Mesenchymal stem cell (in vitro differentiated cells and primary cell): ENCODE measurements around the gene AP2S1.
"Not testable (repeated sequence)": the region's sequence is repeated elsewhere in the genome, so short reads cannot be mapped to it uniquely, and the experiment has no call there.

Source experiments
- DNase-seq: peaks from one replicate; pipeline ENCODE4 v3.0.0-alpha.2; 2013
- H2AFZ ChIP-seq: one replicate; pipeline ENCODE4 v1.6.1; 2013; ENCODE audit warnings: low read depth, mild to moderate bottlenecking, control low read depth, inconsistent platforms, low read length, moderate library complexity
- H2AK5ac ChIP-seq: 2 replicates; pipeline ENCODE4 v1.6.1; 2013; ENCODE audit warnings: low read length, moderate library complexity, mild to moderate bottlenecking, inconsistent platforms; ENCODE audit not compliant: severe bottlenecking
- H2BK120ac ChIP-seq: one replicate; pipeline ENCODE4 v1.6.1; 2013; ENCODE audit warnings: low read depth, mild to moderate bottlenecking, inconsistent platforms, low read length, moderate library complexity
- H2BK12ac ChIP-seq, 2 experiments: one replicate each; pipeline ENCODE4 v1.6.1; 2013; ENCODE audit warnings: inconsistent platforms in 2 of 2, low read length in 2 of 2, mild to moderate bottlenecking in 2 of 2, moderate library complexity in 2 of 2, control low read depth in 1 of 2
- H2BK15ac ChIP-seq: one replicate; pipeline ENCODE4 v1.6.1; 2013; ENCODE audit warnings: mild to moderate bottlenecking, low read depth, inconsistent platforms; ENCODE audit not compliant: poor library complexity, severe bottlenecking
- H2BK5ac ChIP-seq: 2 replicates; pipeline ENCODE4 v1.6.1; 2013; ENCODE audit warnings: low read depth, mild to moderate bottlenecking, low read length, control low read depth, inconsistent platforms; ENCODE audit not compliant: poor library complexity, severe bottlenecking
- H3K14ac ChIP-seq, 2 experiments: one replicate each; pipeline ENCODE4 v1.6.1; 2013; ENCODE audit warnings: inconsistent platforms in 2 of 2, low read length in 2 of 2, control low read depth in 1 of 2, mild to moderate bottlenecking in 1 of 2, moderate library complexity in 1 of 2
- H3K18ac ChIP-seq, 2 experiments: one replicate each; pipeline ENCODE4 v1.6.1; 2013; ENCODE audit warnings: inconsistent platforms in 2 of 2, low read length in 2 of 2, control low read depth in 1 of 2, low read depth in 1 of 2, mild to moderate bottlenecking in 1 of 2
- H3K23ac ChIP-seq, 2 experiments: one replicate each; pipeline ENCODE4 v1.6.1; 2013; ENCODE audit warnings: inconsistent platforms in 2 of 2, low read length in 2 of 2, mild to moderate bottlenecking in 2 of 2, moderate library complexity in 2 of 2, control low read depth in 1 of 2
- H3K27ac ChIP-seq: 2 replicates; pipeline ENCODE4 v1.5.1; 2013; ENCODE audit warnings: mild to moderate bottlenecking, moderate library complexity, low read length, control low read depth, inconsistent platforms; ENCODE audit not compliant: poor library complexity, severe bottlenecking
- H3K27me3 ChIP-seq, 2 experiments: 2 replicates each; pipeline versions ENCODE4 v1.6.1 to v1.7.0; 2013; ENCODE audit warnings: low read length in 2 of 2, mild to moderate bottlenecking in 2 of 2, moderate library complexity in 2 of 2, control low read depth in 1 of 2, inconsistent platforms in 1 of 2; ENCODE audit not compliant: control insufficient read depth in 1 of 2, insufficient read depth in 1 of 2
- H3K36me3 ChIP-seq, 2 experiments: 2 replicates each; pipeline versions ENCODE4 v1.6.1 to v1.7.0; 2013; ENCODE audit warnings: low read length in 2 of 2, control low read depth in 1 of 2, inconsistent platforms in 1 of 2, low read depth in 1 of 2, mild to moderate bottlenecking in 1 of 2; ENCODE audit not compliant: insufficient read depth in 2 of 2, control insufficient read depth in 1 of 2
- H3K4ac ChIP-seq, 2 experiments: one replicate each; pipeline ENCODE4 v1.6.1; 2013; ENCODE audit warnings: inconsistent platforms in 2 of 2, low read length in 2 of 2, mild to moderate bottlenecking in 2 of 2, moderate library complexity in 2 of 2, control low read depth in 1 of 2, low read depth in 1 of 2
- H3K4me1 ChIP-seq: 2 replicates; pipeline ENCODE4 v1.6.1; 2013; ENCODE audit warnings: low read depth, low read length, control low read depth; ENCODE audit not compliant: control insufficient read depth, insufficient read depth
- H3K4me2 ChIP-seq: 2 replicates; pipeline ENCODE4 v1.6.1; 2013; ENCODE audit warnings: low read length, mild to moderate bottlenecking, inconsistent platforms; ENCODE audit not compliant: poor library complexity, severe bottlenecking
- H3K4me3 ChIP-seq, 2 experiments: 2 replicates each; pipeline versions ENCODE4 v1.5.1 to v1.7.0; 2013; ENCODE audit warnings: low read length in 2 of 2, mild to moderate bottlenecking in 2 of 2, control low read depth in 1 of 2, low read depth in 1 of 2; ENCODE audit not compliant: insufficient read depth in 1 of 2
- H3K79me1 ChIP-seq: replicated peaks from 2 replicates; pipeline ENCODE4 v1.6.1; 2013; ENCODE audit warnings: mild to moderate bottlenecking, control low read depth, low read length, inconsistent platforms; ENCODE audit not compliant: poor library complexity, severe bottlenecking
- H3K9ac ChIP-seq: 2 replicates; pipeline ENCODE4 v1.7.0; 2013; ENCODE audit warnings: mild to moderate bottlenecking, low read length, moderate library complexity
- H3K9me3 ChIP-seq: 2 replicates; pipeline ENCODE4 v1.7.0; 2013; ENCODE audit warnings: mild to moderate bottlenecking, low read length; ENCODE audit not compliant: control insufficient read depth
- H4K8ac ChIP-seq: one replicate; pipeline ENCODE4 v1.6.1; 2013; ENCODE audit warnings: inconsistent platforms, mild to moderate bottlenecking, low read length, moderate library complexity
- H4K91ac ChIP-seq: one replicate; pipeline ENCODE4 v1.6.1; 2013; ENCODE audit warnings: mild to moderate bottlenecking, low read length, inconsistent platforms
- whole genome bisulfite sequencing: methylation state at CpG from one replicate; pipeline ENCODE4 v1.1.7; 2013; ENCODE audit warnings: mixed read lengths; 5-methylcytosine and 5-hydroxymethylcytosine counted together

The AP2S1 gene

GRCh38 chr19:46875234-46875633, 24.6 kb upstream of the AP2S1 start:
- Histone ChIP-seq H2AFZ (no peak overlapping the region), H4K91ac (no peak overlapping the region), H2BK5ac (no peak overlapping the region), H2BK12ac (no peak overlapping the region), H2BK15ac (no peak overlapping the region), H4K8ac (no peak overlapping the region), H3K18ac (no peak overlapping the region), H3K36me3 (peaks cover 0 to 7% of the 10 kb centered on the region in 2 experiments), H2BK120ac (no peak overlapping the region), H3K4me3 (no peak overlapping the region), H3K27me3 (no peaks in the 10 kb centered on the region), H3K79me1 (peaks cover 6% of the 10 kb centered on the region), H3K23ac (no peak overlapping the region), H3K4me1 (peaks cover 15% of the 10 kb centered on the region), H3K9ac (no peak overlapping the region), H3K27ac (peak overlapping the region; percentile 51), H3K4me2 (no peak overlapping the region), H3K4ac (no peak overlapping the region), H2AK5ac (no peak overlapping the region), H3K9me3 (no peaks in the 10 kb centered on the region), H3K14ac (no peak overlapping the region)
- DNase-seq, result no peak
- 82% methylated on average over 3 of the region's 4 CpGs for WGBS

- Histone ChIP-seq H2BK5ac (no peak overlapping the region), H2BK15ac (no peak overlapping the region), H3K14ac (no peak overlapping the region), H3K23ac (no peak overlapping the region), H2AFZ (no peak overlapping the region), H4K8ac (no peak overlapping the region), H3K9me3 (no peaks in the 10 kb centered on the region), H2BK12ac (no peak overlapping the region), H3K4me3 (no peak overlapping the region), H3K36me3 (peaks cover 0 to 7% of the 10 kb centered on the region in 2 experiments), H2AK5ac (peak overlapping the region; percentile 59), H3K4ac (no peak overlapping the region), H3K9ac (no peak overlapping the region), H3K27ac (no peak overlapping the region), H2BK120ac (no peak overlapping the region), H4K91ac (no peak overlapping the region), H3K4me2 (no peak overlapping the region), H3K79me1 (peaks cover 6% of the 10 kb centered on the region), H3K18ac (no peak overlapping the region), H3K27me3 (no peaks in the 10 kb centered on the region), H3K4me1 (peaks cover 5% of the 10 kb centered on the region)
- no peak for DNase-seq
- 79% methylated on average over 4 of the region's 4 CpGs for WGBS
These were observed 22.3 kb upstream of the AP2S1 start for GRCh38 chr19:46872967-46873366.

GRCh38 chr19:46871173-46871572, 20.5 kb upstream of the AP2S1 start:
- H2BK120ac ChIP-seq, H2AFZ ChIP-seq, H2BK15ac ChIP-seq, H3K4me2 ChIP-seq, H3K36me3 ChIP-seq, H3K14ac ChIP-seq, H3K4ac ChIP-seq, H3K4me3 ChIP-seq, H2BK5ac ChIP-seq, H3K79me1 ChIP-seq, H2BK12ac ChIP-seq, H4K91ac ChIP-seq, H3K9ac ChIP-seq, DNase-seq, H3K18ac ChIP-seq, H3K9me3 ChIP-seq, H3K23ac ChIP-seq, H2AK5ac ChIP-seq, H4K8ac ChIP-seq, H3K27ac ChIP-seq, H3K27me3 ChIP-seq: not testable (repeated sequence)
- peaks cover 11% of the 10 kb centered on the region for H3K4me1 ChIP-seq
- 98% methylated on average over 3 of the region's 5 CpGs for WGBS

GRCh38 chr19:46868025-46868802, 17.6 kb upstream of the AP2S1 start:
- Histone ChIP-seq H3K27ac (no peak overlapping the region), H3K14ac (no peak overlapping the region), H3K4me2 (no peak overlapping the region), H4K91ac (no peak overlapping the region), H3K4ac (no peak overlapping the region), H2BK12ac (no peak overlapping the region), H2AFZ (no peak overlapping the region), H3K36me3 (no peaks in the 10 kb centered on the region), H3K4me1 (peaks cover 24% of the 10 kb centered on the region), H2BK15ac (no peak overlapping the region), H2BK5ac (no peak overlapping the region), H3K4me3 (no peak overlapping the region), H3K27me3 (no peaks in the 10 kb centered on the region), H3K79me1 (peaks cover 3% of the 10 kb centered on the region), H3K9ac (no peak overlapping the region), H3K9me3 (no peaks in the 10 kb centered on the region), H3K23ac (no peak overlapping the region), H4K8ac (no peak overlapping the region), H2BK120ac (no peak overlapping the region), H2AK5ac (no peak overlapping the region), H3K18ac (no peak overlapping the region)
- DNase-seq, result no peak
- WGBS, result 94% methylated on average over 2 of the region's 4 CpGs
